ENCODE results near the gene CXCR6.
"Not testable (repeated sequence)": the region's sequence is repeated elsewhere in the genome, so short reads cannot be mapped to it uniquely, and the experiment has no call there.

CXCR6 gene

DNA sequence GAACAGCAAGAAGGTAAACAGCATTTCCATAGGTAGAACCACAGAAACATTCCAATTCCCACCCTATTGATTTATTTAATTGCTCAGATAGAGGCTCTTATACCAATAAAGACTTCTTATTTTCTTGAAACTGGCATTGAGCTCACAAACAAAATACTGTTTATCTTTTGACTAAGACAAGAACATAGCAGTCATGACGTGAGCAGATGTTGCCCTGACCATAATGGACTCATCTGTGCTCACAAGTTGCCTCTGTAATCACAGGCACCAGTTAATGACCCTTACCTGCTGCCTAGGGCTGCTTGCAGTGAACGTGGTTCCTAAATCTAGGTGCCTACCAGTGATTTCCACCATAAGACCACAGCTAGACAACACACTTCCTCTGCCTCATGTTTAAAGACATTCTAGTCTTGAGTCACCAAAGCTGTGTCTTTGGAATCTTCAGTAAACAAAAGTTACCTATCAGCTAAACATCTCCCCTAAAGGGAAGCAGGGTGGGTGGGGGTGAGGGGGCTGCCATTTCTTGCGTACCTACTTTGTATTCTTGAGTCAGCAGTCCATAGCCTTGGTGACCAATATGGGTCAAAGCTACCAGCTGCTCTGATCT lies 50.3 kb downstream of the CXCR6 start:
- peak overlapping the region; percentile 98; the same call in 1 of the 2 replicates for H3K9ac ChIP-seq (ENCODE audit: low read depth, low read length)
- H3K4me1 ChIP-seq (ENCODE audit: insufficient read depth, low read length), result peaks cover 69% of the 10 kb centered on the region
- ATAC-seq (ENCODE audit: insufficient read depth, low read depth) (no peak), DNase-seq (peak; percentile 36)
- peaks cover 28% of the 10 kb centered on the region for H3K36me3 ChIP-seq (ENCODE audit: insufficient read depth, low read length)
- no peaks in the 10 kb centered on the region for H3K9me3 ChIP-seq (ENCODE audit: insufficient read depth, low read length, severe bottlenecking)
- peak overlapping the region; percentile 92 for H3K4me2 ChIP-seq (ENCODE audit: insufficient read depth, low read length)
- peaks cover 8% of the 10 kb centered on the region; the same call in 1 of the 2 replicates for H4K20me1 ChIP-seq (ENCODE audit: insufficient read depth, low read length)
- H3K27ac ChIP-seq (ENCODE audit: low read length), result peak overlapping the region; percentile 99
- H3K79me2 ChIP-seq (ENCODE audit: insufficient read depth, low read length), result peaks cover 79% of the 10 kb centered on the region
- TF ChIP-seq, protein P1, sequence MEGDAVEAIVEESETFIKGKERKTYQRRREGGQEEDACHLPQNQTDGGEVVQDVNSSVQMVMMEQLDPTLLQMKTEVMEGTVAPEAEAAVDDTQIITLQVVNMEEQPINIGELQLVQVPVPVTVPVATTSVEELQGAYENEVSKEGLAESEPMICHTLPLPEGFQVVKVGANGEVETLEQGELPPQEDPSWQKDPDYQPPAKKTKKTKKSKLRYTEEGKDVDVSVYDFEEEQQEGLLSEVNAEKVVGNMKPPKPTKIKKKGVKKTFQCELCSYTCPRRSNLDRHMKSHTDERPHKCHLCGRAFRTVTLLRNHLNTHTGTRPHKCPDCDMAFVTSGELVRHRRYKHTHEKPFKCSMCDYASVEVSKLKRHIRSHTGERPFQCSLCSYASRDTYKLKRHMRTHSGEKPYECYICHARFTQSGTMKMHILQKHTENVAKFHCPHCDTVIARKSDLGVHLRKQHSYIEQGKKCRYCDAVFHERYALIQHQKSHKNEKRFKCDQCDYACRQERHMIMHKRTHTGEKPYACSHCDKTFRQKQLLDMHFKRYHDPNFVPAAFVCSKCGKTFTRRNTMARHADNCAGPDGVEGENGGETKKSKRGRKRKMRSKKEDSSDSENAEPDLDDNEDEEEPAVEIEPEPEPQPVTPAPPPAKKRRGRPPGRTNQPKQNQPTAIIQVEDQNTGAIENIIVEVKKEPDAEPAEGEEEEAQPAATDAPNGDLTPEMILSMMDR (IDR thresholded peaks at IDR 0.05; ENCODE audit: borderline replicate concordance, extremely low read depth, low read length, poor library complexity, severe bottlenecking), result no peak
- TF ChIP-seq EZH2 (IDR thresholded peaks at IDR 0.05; ENCODE audit: borderline replicate concordance, low read depth, low read length, severe bottlenecking), result no peak
- H2AFZ ChIP-seq (ENCODE audit: low read depth, low read length), result no peak overlapping the region
- H3K4me3 ChIP-seq (ENCODE audit: low read depth in 1 of 2, low read length in 2 of 2), result peak overlapping the region in 1 of 2 experiments; percentile 33; a peak in 2 of 4 replicates
- H3K27me3 ChIP-seq (ENCODE audit: insufficient read depth, low read length, poor library complexity), result no peaks in the 10 kb centered on the region

DNA sequence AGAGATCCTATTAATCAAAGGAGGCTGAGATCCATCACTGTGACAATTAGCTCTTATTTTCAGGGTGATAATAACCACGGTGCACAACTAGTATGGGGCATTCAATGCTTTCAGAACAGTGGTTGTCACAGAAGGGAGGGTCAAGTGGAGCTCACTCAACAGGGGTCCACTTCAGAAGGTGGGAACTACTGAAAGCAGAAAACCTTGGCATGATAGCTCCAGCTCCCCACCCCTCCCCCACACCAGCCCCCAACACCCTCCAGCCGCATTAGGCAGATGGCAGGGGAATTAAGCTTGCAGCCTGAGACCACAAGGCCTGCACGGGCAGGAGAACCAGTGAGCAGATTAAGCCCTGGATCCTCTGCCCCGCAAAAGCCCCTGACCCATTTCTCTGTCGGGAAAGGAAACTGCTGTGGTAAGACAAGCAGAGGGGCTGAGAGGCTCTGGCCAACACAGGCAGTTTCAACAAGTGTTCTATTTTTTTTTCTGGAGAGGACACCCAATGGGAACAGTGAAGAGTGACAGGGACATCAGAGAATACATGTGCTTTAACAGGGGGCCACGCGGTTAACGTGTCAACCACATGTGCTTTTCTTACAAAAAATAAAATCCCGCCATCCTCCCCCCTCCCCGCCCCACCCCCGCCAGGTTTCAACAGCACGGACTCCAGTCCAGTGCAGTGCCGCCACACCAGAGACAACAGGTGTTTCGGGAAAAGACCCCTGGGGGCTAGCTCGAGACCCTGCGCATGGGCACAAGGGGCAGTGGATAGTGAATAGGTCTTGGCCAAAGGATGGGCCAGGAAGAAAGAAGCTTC lies 51.4 kb downstream of the CXCR6 start:
- H3K27ac ChIP-seq (ENCODE audit: low read length), result peak overlapping the region; percentile 99
- ATAC-seq (ENCODE audit: insufficient read depth, low read depth) (peak; percentile 70), DNase-seq (peak; percentile 88)
- H3K4me3 ChIP-seq (ENCODE audit: low read depth in 1 of 2, low read length in 2 of 2), result peak overlapping the region; percentile 84 to 97
- no peak for TF ChIP-seq EZH2 (IDR thresholded peaks at IDR 0.05; ENCODE audit: borderline replicate concordance, low read depth, low read length, severe bottlenecking)
- TF ChIP-seq, protein P1 (IDR thresholded peaks at IDR 0.05; ENCODE audit: borderline replicate concordance, extremely low read depth, low read length, poor library complexity, severe bottlenecking), result no peak
- H3K4me1 ChIP-seq (ENCODE audit: insufficient read depth, low read length), result peaks cover 59% of the 10 kb centered on the region
- peak overlapping the region; percentile 92 for H3K4me2 ChIP-seq (ENCODE audit: insufficient read depth, low read length)
- peak overlapping the region; percentile 98 for H3K9ac ChIP-seq (ENCODE audit: low read depth, low read length)
- H4K20me1 ChIP-seq (ENCODE audit: insufficient read depth, low read length), result peaks cover 3% of the 10 kb centered on the region; the same call in 1 of the 2 replicates
- no peaks in the 10 kb centered on the region for H3K9me3 ChIP-seq (ENCODE audit: insufficient read depth, low read length, severe bottlenecking)
- H3K79me2 ChIP-seq (ENCODE audit: insufficient read depth, low read length), result peaks cover 68% of the 10 kb centered on the region
- H3K27me3 ChIP-seq (ENCODE audit: insufficient read depth, low read length, poor library complexity), result no peaks in the 10 kb centered on the region
- H2AFZ ChIP-seq (ENCODE audit: low read depth, low read length), result peak overlapping the region; percentile 92
- H3K36me3 ChIP-seq (ENCODE audit: insufficient read depth, low read length), result peaks cover 22% of the 10 kb centered on the region

DNA sequence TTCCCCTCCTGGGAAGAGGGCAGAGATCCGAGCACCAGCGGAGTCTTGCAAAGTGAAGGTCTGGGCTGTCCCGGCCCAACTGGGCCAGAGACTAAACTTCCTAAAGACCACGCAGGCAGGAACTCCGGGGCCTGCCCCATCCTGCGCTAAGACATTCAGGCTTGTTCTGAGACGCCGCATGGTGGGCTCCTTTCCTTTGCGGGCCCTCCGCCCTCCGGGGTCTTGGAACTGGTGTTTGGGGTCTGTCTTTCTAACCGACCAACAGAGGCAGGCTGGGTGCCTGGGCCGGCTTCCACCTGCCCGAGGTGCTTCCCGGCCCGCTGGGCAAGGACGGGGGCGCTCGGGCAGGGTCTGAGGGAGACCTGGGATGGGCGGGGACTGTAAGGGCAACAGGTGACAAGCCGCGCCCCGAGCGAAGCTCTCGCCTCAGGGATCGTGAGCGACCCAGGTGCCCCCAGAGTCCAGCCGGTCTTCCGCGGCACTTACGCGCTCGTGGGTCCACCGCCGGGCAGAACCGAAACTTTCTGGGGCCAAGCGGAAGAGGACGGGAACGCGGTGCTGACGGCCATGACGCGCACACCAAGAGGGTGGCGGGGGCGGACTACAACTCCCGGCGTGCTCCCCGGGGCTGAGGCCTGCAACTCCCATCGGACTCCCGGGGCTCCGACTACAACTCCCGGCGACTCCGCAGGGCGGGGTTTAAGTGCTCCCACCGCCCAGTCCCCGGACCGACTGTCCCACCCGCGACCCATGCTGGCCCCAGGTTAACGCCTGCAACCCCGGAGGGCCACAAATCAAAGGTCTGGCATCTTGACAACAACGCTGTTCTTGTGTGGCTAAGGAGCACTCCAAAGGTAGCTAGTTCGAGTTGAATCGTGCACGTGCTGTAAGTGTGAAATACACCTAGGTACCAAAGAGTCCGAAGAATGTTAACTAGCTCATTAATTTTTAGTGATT lies 52.2 kb downstream of the CXCR6 start, which contains the start of gene FYCO1:
TSS of gene FYCO1 (minus strand) at position 589 of the 957 bp plus-strand sequence. CDS start 10,914 bp downstream, outside the sequence.
- Histone ChIP-seq H3K27me3 (ENCODE audit: insufficient read depth, low read length, poor library complexity) (no peaks in the 10 kb centered on the region), H2AFZ (ENCODE audit: low read depth, low read length) (peak within 1 kb of the TSS; percentile 92), H4K20me1 (ENCODE audit: insufficient read depth, low read length) (peaks cover 3% of the 10 kb centered on the region; the same call in 1 of the 2 replicates), H3K4me2 (ENCODE audit: insufficient read depth, low read length) (peak within 1 kb of the TSS; percentile 92), H3K9me3 (ENCODE audit: insufficient read depth, low read length, severe bottlenecking) (no peaks in the 10 kb centered on the region), H3K36me3 (ENCODE audit: insufficient read depth, low read length) (peaks cover 22% of the 10 kb centered on the region), H3K9ac (ENCODE audit: low read depth, low read length) (peak within 1 kb of the TSS; percentile 98), H3K79me2 (ENCODE audit: insufficient read depth, low read length) (peaks cover 60% of the 10 kb centered on the region), H3K4me1 (ENCODE audit: insufficient read depth, low read length) (peaks cover 50% of the 10 kb centered on the region), H3K27ac (ENCODE audit: low read length) (peak within 1 kb of the TSS; percentile 99), H3K4me3 (ENCODE audit: low read depth in 1 of 2, low read length in 2 of 2) (peak within 1 kb of the TSS; percentile 84 to 97)
- DNase-seq, result peak; percentile 93
- TF ChIP-seq, protein P1 (IDR thresholded peaks at IDR 0.05; ENCODE audit: borderline replicate concordance, extremely low read depth, low read length, poor library complexity, severe bottlenecking), result no peak
- TF ChIP-seq EZH2 (IDR thresholded peaks at IDR 0.05; ENCODE audit: borderline replicate concordance, low read depth, low read length, severe bottlenecking), result no peak
- ATAC-seq (ENCODE audit: insufficient read depth, low read depth), result peak; percentile 83

DNA sequence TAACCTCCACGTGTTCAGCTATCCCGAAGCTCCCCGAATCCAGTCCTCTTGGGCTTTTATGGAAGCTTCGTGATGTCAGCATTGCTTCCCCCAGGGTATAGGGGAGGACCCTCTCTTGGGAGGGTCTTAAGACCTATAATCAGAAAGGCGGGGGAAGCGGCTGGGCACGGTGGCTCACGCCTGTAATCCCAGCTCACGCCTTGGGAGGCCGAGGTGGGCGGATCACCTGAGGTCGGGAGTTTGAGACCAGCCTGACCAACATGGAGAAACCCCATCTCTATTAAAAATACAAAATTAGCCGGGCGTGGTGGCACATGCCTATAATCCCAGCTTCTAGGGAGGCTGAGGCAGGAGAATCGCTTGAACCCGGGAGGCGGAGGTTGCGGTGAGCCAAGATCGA lies 54.2 kb downstream of the CXCR6 start:
- not testable (repeated sequence) for H3K9ac ChIP-seq (ENCODE audit: low read depth, low read length); H3K27ac ChIP-seq (ENCODE audit: low read length); DNase-seq; H3K4me2 ChIP-seq (ENCODE audit: insufficient read depth, low read length); H2AFZ ChIP-seq (ENCODE audit: low read depth, low read length); H3K9me3 ChIP-seq (ENCODE audit: insufficient read depth, low read length, severe bottlenecking); H4K20me1 ChIP-seq (ENCODE audit: insufficient read depth, low read length); ATAC-seq (ENCODE audit: insufficient read depth, low read depth); H3K4me3 ChIP-seq (ENCODE audit: low read depth in 1 of 2, low read length in 2 of 2); H3K27me3 ChIP-seq (ENCODE audit: insufficient read depth, low read length, poor library complexity)
- Histone ChIP-seq H3K36me3 (ENCODE audit: insufficient read depth, low read length) (peaks cover 10% of the 10 kb centered on the region; the same call in 1 of the 2 replicates), H3K79me2 (ENCODE audit: insufficient read depth, low read length) (peaks cover 40% of the 10 kb centered on the region), H3K4me1 (ENCODE audit: insufficient read depth, low read length) (peaks cover 34% of the 10 kb centered on the region)

Measured in DND-41 (cell line).